GM23338 (cell line): ENCODE data around the gene CELF2.

ENCODE experiments used
- CREB1 ChIP-seq: fragments of 250-450 bp; sonication (Bioruptor Pico); IDR thresholded peaks from 2 replicates; pipeline ENCODE4 v1.5.0; 2020; ENCODE audit warnings: low read depth, mild to moderate bottlenecking, moderate library complexity
- CTCF ChIP-seq, 2 experiments: fragments of 200-600 bp in 1 of 2; sonication (generic) in 1 of 2; conservative IDR thresholded peaks; 2 replicates each; pipeline versions ENCODE4 v1.5.1 to v1.6.1; 2016 to 2017; ENCODE audit warnings: antibody characterized with exemption in 2 of 2, low read depth in 2 of 2, mild to moderate bottlenecking in 2 of 2, moderate library complexity in 1 of 2
- EZH2 ChIP-seq: fragments of 200-600 bp; sonication (generic); IDR thresholded peaks from one replicate; pipeline ENCODE4 v1.8.0; 2017; ENCODE audit warnings: antibody characterized with exemption, mild to moderate bottlenecking, low read depth; ENCODE audit not compliant: unreplicated experiment
- EZH2phosphoT487 ChIP-seq: fragments of 200-600 bp; sonication (generic); IDR thresholded peaks from one replicate; pipeline ENCODE4 v1.8.1; 2018; ENCODE audit warnings: antibody characterized with exemption; ENCODE audit not compliant: unreplicated experiment
- POLR2AphosphoS5 ChIP-seq: IDR thresholded peaks from 2 replicates; pipeline ENCODE4 v1.6.1; 2016; ENCODE audit warnings: antibody characterized with exemption, low read depth
- REST ChIP-seq: IDR thresholded peaks from one replicate; pipeline ENCODE4 v1.6.1; 2018; ENCODE audit warnings: antibody characterized with exemption; ENCODE audit not compliant: unreplicated experiment
- ZNF114 ChIP-seq: fragments of 250-450 bp; sonication (Bioruptor Pico); IDR thresholded peaks from 2 replicates; pipeline ENCODE4 v1.5.0; 2020; ENCODE audit warnings: mild to moderate bottlenecking, moderate library complexity
- TF ChIP-seq, protein P1 (sequence below): fragments of 250-450 bp; sonication (Bioruptor Pico); IDR thresholded peaks from 2 replicates; pipeline ENCODE4 v1.5.0; 2020; ENCODE audit warnings: mild to moderate bottlenecking, moderate library complexity

- TF ChIP-seq CTCF (conservative IDR thresholded peaks at IDR 0.05; ENCODE audit: low read depth in 2 of 2): no peak
- no peak for TF ChIP-seq ZNF114
- no peak for TF ChIP-seq EZH2
- TF ChIP-seq POLR2AphosphoS5: no peak
- no peak for TF ChIP-seq EZH2phosphoT487
- no peak for TF ChIP-seq CREB1 (CRISPR knock-in tag)
- TF ChIP-seq REST: no peak
- TF ChIP-seq, protein P1, sequence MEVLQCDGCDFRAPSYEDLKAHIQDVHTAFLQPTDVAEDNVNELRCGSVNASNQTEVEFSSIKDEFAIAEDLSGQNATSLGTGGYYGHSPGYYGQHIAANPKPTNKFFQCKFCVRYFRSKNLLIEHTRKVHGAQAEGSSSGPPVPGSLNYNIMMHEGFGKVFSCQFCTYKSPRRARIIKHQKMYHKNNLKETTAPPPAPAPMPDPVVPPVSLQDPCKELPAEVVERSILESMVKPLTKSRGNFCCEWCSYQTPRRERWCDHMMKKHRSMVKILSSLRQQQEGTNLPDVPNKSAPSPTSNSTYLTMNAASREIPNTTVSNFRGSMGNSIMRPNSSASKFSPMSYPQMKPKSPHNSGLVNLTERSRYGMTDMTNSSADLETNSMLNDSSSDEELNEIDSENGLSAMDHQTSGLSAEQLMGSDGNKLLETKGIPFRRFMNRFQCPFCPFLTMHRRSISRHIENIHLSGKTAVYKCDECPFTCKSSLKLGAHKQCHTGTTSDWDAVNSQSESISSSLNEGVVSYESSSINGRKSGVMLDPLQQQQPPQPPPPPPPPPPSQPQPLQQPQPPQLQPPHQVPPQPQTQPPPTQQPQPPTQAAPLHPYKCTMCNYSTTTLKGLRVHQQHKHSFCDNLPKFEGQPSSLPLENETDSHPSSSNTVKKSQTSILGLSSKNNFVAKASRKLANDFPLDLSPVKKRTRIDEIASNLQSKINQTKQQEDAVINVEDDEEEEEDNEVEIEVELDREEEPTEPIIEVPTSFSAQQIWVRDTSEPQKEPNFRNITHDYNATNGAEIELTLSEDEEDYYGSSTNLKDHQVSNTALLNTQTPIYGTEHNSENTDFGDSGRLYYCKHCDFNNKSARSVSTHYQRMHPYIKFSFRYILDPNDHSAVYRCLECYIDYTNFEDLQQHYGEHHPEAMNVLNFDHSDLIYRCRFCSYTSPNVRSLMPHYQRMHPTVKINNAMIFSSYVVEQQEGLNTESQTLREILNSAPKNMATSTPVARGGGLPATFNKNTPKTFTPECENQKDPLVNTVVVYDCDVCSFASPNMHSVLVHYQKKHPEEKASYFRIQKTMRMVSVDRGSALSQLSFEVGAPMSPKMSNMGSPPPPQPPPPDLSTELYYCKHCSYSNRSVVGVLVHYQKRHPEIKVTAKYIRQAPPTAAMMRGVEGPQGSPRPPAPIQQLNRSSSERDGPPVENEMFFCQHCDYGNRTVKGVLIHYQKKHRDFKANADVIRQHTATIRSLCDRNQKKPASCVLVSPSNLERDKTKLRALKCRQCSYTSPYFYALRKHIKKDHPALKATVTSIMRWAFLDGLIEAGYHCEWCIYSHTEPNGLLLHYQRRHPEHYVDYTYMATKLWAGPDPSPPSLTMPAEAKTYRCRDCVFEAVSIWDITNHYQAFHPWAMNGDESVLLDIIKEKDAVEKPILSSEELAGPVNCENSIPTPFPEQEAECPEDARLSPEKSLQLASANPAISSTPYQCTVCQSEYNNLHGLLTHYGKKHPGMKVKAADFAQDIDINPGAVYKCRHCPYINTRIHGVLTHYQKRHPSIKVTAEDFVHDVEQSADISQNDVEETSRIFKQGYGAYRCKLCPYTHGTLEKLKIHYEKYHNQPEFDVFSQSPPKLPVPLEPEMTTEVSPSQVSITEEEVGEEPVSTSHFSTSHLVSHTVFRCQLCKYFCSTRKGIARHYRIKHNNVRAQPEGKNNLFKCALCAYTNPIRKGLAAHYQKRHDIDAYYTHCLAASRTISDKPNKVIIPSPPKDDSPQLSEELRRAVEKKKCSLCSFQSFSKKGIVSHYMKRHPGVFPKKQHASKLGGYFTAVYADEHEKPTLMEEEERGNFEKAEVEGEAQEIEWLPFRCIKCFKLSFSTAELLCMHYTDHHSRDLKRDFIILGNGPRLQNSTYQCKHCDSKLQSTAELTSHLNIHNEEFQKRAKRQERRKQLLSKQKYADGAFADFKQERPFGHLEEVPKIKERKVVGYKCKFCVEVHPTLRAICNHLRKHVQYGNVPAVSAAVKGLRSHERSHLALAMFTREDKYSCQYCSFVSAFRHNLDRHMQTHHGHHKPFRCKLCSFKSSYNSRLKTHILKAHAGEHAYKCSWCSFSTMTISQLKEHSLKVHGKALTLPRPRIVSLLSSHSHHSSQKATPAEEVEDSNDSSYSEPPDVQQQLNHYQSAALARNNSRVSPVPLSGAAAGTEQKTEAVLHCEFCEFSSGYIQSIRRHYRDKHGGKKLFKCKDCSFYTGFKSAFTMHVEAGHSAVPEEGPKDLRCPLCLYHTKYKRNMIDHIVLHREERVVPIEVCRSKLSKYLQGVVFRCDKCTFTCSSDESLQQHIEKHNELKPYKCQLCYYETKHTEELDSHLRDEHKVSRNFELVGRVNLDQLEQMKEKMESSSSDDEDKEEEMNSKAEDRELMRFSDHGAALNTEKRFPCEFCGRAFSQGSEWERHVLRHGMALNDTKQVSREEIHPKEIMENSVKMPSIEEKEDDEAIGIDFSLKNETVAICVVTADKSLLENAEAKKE (CRISPR knock-in tag): no peak
Observed at GRCh38 chr10:11058965-11059364, 41.3 kb downstream of the CELF2 start.
